Pancreas (tissue), 10 donors: ENCODE data around the gene CYS1. TPM values are rescaled to one million over a fixed set of nuclear protein-coding genes. Genes with fewer than 3 reads are reported as not detected.

Experiments used
- ATAC-seq, 4 donors: fragments of 200-7000 bp; cut with Tn5 transposase; one replicate each; pipeline versions ENCODE4 v1.8.0 to v1.9.1; 2020; ENCODE audit warnings: mild to moderate bottlenecking in 4 of 4, moderate library complexity in 4 of 4
- DNase-seq, 6 donors: peaks; one replicate each; pipeline ENCODE4 v3.0.0-alpha.2; 2020
- FAIRE-seq: peaks from 2 replicates; lab custom pipeline; 2012; peaks lifted over from hg19 to GRCh38; lab: Jason Lieb, UNC
- H3K27ac ChIP-seq, 4 donors: fragments of 200-600 bp; sonication (generic); 1 replicate in 3 of 4; 2 replicates in 1 of 4; pipeline versions ENCODE4 v1.5.0 to v1.8.0; 2020
- H3K27me3 ChIP-seq, 4 donors: fragments of 200-600 bp; one replicate each; pipeline ENCODE4 v1.8.0; 2021
- H3K36me3 ChIP-seq, 3 donors: fragments of 200-600 bp; sonication (generic) in 1 of 3; one replicate each; pipeline versions ENCODE4 v1.5.0 to v1.8.0; 2020 to 2021
- H3K4me1 ChIP-seq, 3 donors: fragments of 200-600 bp; one replicate each; pipeline ENCODE4 v1.8.0; 2021
- H3K4me3 ChIP-seq, 4 donors: fragments of 200-600 bp; sonication (generic) in 2 of 4; one replicate each; pipeline versions ENCODE4 v1.5.0 to v1.8.0; 2020 to 2021
- H3K9me3 ChIP-seq, 4 donors: fragments of 200-600 bp; one replicate each; pipeline ENCODE4 v1.8.0; 2021
- CTCF ChIP-seq, 4 donors: fragments of 200-600 bp; sonication (generic) in 3 of 4; IDR thresholded peaks; one replicate each; pipeline versions ENCODE4 v1.5.0 to v1.8.0; 2021; ENCODE audit warnings: antibody characterized with exemption in 4 of 4
- WGBS, 2 donors: extraction: QIAGEN DNeasy Blood & Tissue Kit; methylation state at CpG; one replicate each; pipeline ENCODE4 v1.1.7; 2013; 5-methylcytosine and 5-hydroxymethylcytosine counted together
- intact Hi-C, 3 donors: fragments of 100-400 bp; cut with DNase I; formaldehyde crosslinking; loops; one replicate each; pipeline versions ENCODE4 v1.11.1 to v1.14.2; 2022
- polyA plus RNA-seq, 2 donors: library from polyadenylated mRNA; stranded (reverse); fragments of 200-250 nt; gene quantifications; one replicate each; pipeline ENCODE4 v1.2.3, GENCODE V29; 2013
- total RNA-seq, 6 donors: library from RNA; stranded (reverse); fragmentation: NEBNext Ultra II Directional in 4 of 6; extraction: Animal tissue kit (Norgen Biotek cat#: 25700) in 4 of 6; gene quantifications; one replicate each; pipeline versions ENCODE4 v1.2.1 to v1.2.4, GENCODE V29; 2021 to 2023
- donor health status: healthy with polysubstance abuse.
- donor health status: DM: no; HTN: no; CAD: no; lungs with moderate emphysema.
- donor health status: DM: no; HTN: no; CAD: no.
- donor health status: control.
- donor health status: control.
- donor health status: Bipolar disorder and iron deficiency.
- donor health status: DM: yes; HTN: yes; CAD: no.
- donor health status: DM: no; HTN: no; CAD: no.
- donor health status: DM: no; HTN: no; CAD: no.
- donor health status: DM: yes; HTN: yes; CAD: no.

CYS1 gene
- total and polyA plus RNA-seq, 8 donors: 18.9 to 51.3 (median 21.7) TPM

- intact Hi-C loops: loop anchor here in 1 of 3 donors (10.0 kb wide), 1 partner anchor 249 kb away; no protein-coding TSS in a partner anchor
- 10 to 13% methylated on average over 4 of the region's 4 CpGs for WGBS, 2 donors
- TF ChIP-seq CTCF (IDR thresholded peaks at IDR 0.05): no peak
- Histone ChIP-seq H3K9me3 (no peaks in the 10 kb centered on the region), H3K4me1 (peaks cover 19 to 25% (median 21%) of the 10 kb centered on the region in 3 donors), H3K36me3 (peaks cover 0 to 59% (median 12%) of the 10 kb centered on the region in 3 donors), H3K4me3 (no peak overlapping the region), H3K27ac (peak overlapping the region in 2 of 4 donors; percentile 29 to 41), H3K27me3 (no peaks in the 10 kb centered on the region)
- FAIRE-seq (no peak), ATAC-seq (peak in 3 of 4 donors; percentile 33 to 54 (median 52)), DNase-seq (no peak)
These were observed 26.9 kb downstream of the CYS1 start for GRCh38 chr2:10053351-10053750.

- intact Hi-C loops: loop anchor here in 1 of 3 donors (10.0 kb wide), 1 partner anchor 247 kb away; no protein-coding TSS in a partner anchor
- Histone ChIP-seq H3K27ac (no peak overlapping the region), H3K4me1 (peaks cover 30 to 34% (median 30%) of the 10 kb centered on the region in 3 donors), H3K27me3 (no peaks in the 10 kb centered on the region), H3K9me3 (no peaks in the 10 kb centered on the region), H3K4me3 (no peak overlapping the region), H3K36me3 (peaks cover 0 to 68% (median 15%) of the 10 kb centered on the region in 3 donors)
- FAIRE-seq (no peak), DNase-seq (no peak), ATAC-seq (no peak)
- WGBS, 2 donors: 81 to 85% methylated on average over 16 of the region's 16 CpGs
- TF ChIP-seq CTCF (IDR thresholded peaks at IDR 0.05): no peak
These were observed 28.0 kb downstream of the CYS1 start for GRCh38 chr2:10052216-10052615.

- Histone ChIP-seq H3K4me3 (peak overlapping the region in 1 of 4 donors; percentile 22), H3K27ac (peak overlapping the region in 1 of 4 donors; percentile 10), H3K9me3 (no peaks in the 10 kb centered on the region), H3K27me3 (no peaks in the 10 kb centered on the region), H3K4me1 (peaks cover 35 to 43% (median 40%) of the 10 kb centered on the region in 3 donors), H3K36me3 (peaks cover 0 to 58% (median 19%) of the 10 kb centered on the region in 3 donors)
- ATAC-seq (peak in 2 of 4 donors; percentile 9 to 22), FAIRE-seq (peak; percentile 91), DNase-seq (peak in 3 of 6 donors; percentile 21 to 48 (median 31))
- peak in 3 of 4 donors; percentile 42 to 49 (median 46) for TF ChIP-seq CTCF (IDR thresholded peaks at IDR 0.05)
- intact Hi-C loops: loop anchor here in 2 of 3 donors (5.0 kb wide), 2 partner anchors 61 to 246 kb away; no protein-coding TSS in a partner anchor
- 48 to 50% methylated on average over 10 of the region's 10 CpGs for WGBS, 2 donors
These were observed 31.6 kb downstream of the CYS1 start for GRCh38 chr2:10048501-10049171.

GRCh38 chr2:10047616-10048500 lies 32.4 kb downstream of the CYS1 start:
- Histone ChIP-seq H3K36me3 (peaks cover 0 to 51% (median 19%) of the 10 kb centered on the region in 3 donors), H3K4me3 (peak overlapping the region in 1 of 4 donors; percentile 22), H3K4me1 (peaks cover 28 to 41% (median 32%) of the 10 kb centered on the region in 3 donors), H3K27me3 (no peaks in the 10 kb centered on the region), H3K27ac (no peak overlapping the region), H3K9me3 (no peaks in the 10 kb centered on the region)
- WGBS, 2 donors: 72 to 79% methylated on average over 15 of the region's 15 CpGs
- intact Hi-C loops: loop anchor here in 2 of 3 donors (5.0 kb wide), 2 partner anchors 61 to 246 kb away; no protein-coding TSS in a partner anchor
- FAIRE-seq (no peak), DNase-seq (peak in 2 of 6 donors; percentile 57 to 64), ATAC-seq (no peak)
- TF ChIP-seq CTCF (IDR thresholded peaks at IDR 0.05): no peak
